Measurements from ENCODE around the gene CENPV. TPM values are rescaled to one million over a fixed set of nuclear protein-coding genes. Genes with fewer than 3 reads are reported as not detected.
"Not testable (repeated sequence)": the region's sequence is repeated elsewhere in the genome, so short reads cannot be mapped to it uniquely, and the experiment has no call there.

Gene CENPV
- total RNA-seq (10 to 100 TPM; 18.5 to 19.4 TPM), total RNA-seq (2.5 to 78.2 (median 8.5) reads per million in 172 experiments)
- polyA plus RNA-seq (2013, experiment 1 of 2) = 20.4 TPM
- 22.2 TPM for polyA plus RNA-seq (2013, experiment 2 of 2)

DNA sequence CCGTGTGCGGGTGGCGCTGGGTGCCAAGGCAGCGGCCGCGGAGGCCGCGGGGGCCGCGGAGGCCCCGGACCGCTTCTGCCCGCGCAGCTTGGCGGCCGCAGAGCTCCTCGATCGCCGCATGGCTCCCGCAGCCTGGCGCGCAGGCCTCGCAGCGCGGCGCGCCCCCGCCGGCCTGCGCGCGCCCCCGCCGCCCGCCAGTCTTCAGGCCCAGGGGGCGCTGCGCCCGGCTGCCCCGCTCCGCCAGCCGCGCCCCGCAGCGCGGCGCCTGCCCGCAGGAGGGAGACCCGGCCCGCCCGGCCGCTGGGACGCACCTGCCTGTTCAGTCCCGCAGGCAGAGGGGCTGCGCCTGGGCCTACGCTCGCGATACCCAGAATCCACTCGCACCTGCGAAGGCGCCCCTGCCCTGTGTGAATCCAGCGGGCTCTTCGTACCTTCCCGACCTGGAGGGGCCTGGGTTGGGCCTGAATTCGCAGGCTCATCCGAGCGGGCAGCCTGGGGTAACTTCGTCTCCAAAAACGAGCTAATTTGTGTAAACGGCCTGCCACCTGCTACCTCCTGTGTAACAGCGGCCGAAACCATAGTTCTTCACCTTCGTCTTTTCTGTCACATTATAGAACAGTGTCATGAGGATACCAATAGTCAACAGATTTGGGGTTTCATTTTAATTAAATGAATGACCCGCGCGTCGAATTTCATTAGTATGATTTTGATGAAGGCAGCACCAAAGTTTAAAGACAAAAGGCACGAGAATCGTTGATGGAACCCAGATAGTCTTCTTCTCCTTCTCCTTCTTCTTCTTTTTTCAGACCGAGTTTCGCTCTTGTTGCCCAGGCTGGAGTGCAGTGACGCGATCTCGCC, at the start of gene CENPV:
Gene CENPV (minus strand): TSS at position 153 of the 858 bp plus-strand sequence. CDS start 33 bp downstream, at position 120.
- CTCF ChIA-PET = interaction anchor here (0.7 to 3.7 kb wide), 9 partner anchors 10 to 168 kb away, joined by 3 to 26 read pairs (median 3); partner anchors contain the start of gene UBB
- Mint-ChIP-seq H3K27me3 (no peaks in the 10 kb centered on the region), H3K36me3 (ENCODE audit: low read depth) (peaks cover 21% of the 10 kb centered on the region), H3K9me3 (no peaks in the 10 kb centered on the region), H3K4me3 (peak within 1 kb of the TSS; percentile 97), H3K4me1 (ENCODE audit: low read depth) (peaks cover 17% of the 10 kb centered on the region), H3K27ac (peak within 1 kb of the TSS; percentile 72)
- Histone ChIP-seq H3K27ac (ENCODE audit: low read depth in 1 of 2, low read length in 2 of 2) (peak within 1 kb of the TSS in 1 of 2 donors; percentile 30), H3K4me3 (ENCODE audit: low read length) (peak within 1 kb of the TSS; percentile 73), H3K36me3 (ENCODE audit: insufficient read depth, low read length) (peaks cover 7% of the 10 kb centered on the region), H3K27me3 (ENCODE audit: control insufficient read depth in 1 of 2, insufficient read depth in 2 of 2, low read length in 2 of 2) (no peaks in the 10 kb centered on the region), H3K4me1 (ENCODE audit: insufficient read depth, low read length) (peaks cover 19% of the 10 kb centered on the region), H3K9me3 (ENCODE audit: control insufficient read depth in 1 of 2, insufficient read depth in 1 of 2, low read length in 2 of 2) (no peaks in the 10 kb centered on the region)
- POLR2A ChIA-PET = interaction anchor here (0.8 to 2.5 kb wide), 12 partner anchors 10 to 952 kb away, joined by 3 to 26 read pairs (median 6); partner anchors contain the start of genes PIGL, TRPV2 and UBB
- ATAC-seq (ENCODE audit: poor library complexity) (peak; percentile 85), DNase-seq (peak; percentile 37 to 88 (median 60))
- TF ChIP-seq CTCF (IDR thresholded peaks at IDR 0.05) = no peak
- intact Hi-C loops (cut with DNase I, micrococcal nuclease) = loop anchor here in 1 of 2 experiments (2.0 to 5.0 kb wide), 2 partner anchors 27 to 136 kb away; partner anchors contain the start of genes NCOR1, PIGL and UBB

DNA sequence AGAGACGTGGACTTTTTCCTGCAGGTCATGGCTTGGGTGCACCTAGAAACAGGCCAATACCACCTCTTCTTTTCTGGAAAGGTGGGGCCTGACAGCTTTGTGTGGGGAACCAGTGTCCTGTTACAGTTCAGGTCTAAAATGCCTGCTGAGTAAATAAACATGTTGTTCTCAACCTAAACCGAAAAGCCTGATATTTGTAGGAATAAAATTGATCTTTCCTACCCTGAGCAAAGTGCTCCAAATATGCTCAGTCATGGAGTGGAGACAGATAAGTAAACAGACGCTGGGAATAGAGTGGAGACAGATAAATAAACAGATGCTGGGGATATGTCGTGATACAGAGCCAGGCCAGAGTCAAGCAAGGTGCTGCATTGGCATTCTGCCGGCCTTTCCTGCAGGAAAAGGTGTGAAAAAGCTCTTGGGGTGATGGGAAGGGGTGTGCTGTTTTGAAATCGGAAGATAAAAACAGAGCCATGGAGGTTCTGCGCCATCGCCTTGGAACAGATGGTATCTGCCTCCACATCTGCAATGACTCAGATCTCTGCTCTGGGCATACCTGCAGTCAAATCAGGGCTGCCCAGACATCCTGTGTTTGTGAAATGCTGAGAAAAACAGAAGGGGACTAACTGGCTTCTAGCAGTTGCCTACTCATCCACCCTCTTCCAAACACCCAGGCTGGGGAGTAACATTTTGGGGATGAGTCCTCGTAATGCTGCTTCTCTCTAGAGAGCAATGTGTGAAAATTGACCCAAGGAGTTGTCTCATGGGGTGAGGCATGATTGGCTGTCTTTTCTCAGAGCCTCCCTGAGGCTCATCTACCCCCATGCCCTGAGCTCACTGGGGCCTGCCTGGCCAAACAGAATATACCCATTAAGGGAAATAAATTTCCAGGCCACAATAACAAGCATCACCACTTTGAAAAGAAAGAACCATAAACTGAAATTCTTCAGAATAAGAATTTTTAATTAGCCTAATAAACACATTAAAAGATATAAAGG, 45.3 kb upstream of the CENPV start:
- no peaks in the 10 kb centered on the region for H3K9me3 ChIP-seq (ENCODE audit: control insufficient read depth in 1 of 2, insufficient read depth in 1 of 2, low read length in 2 of 2)
- DNase-seq (peak in 1 of 14 experiments; percentile 31), ATAC-seq (ENCODE audit: poor library complexity) (peak; percentile 46)
- CTCF ChIA-PET = no interaction called here
- POLR2A ChIA-PET = interaction anchor here (1.1 kb wide), 1 partner anchor 18 kb away, joined by 3 read pairs; the partner anchor contains the start of gene UBB
- peaks cover 6% of the 10 kb centered on the region for H3K4me1 ChIP-seq (ENCODE audit: insufficient read depth, low read length)
- H3K27ac ChIP-seq (ENCODE audit: low read depth in 1 of 2, low read length in 2 of 2) = no peak overlapping the region
- no peak overlapping the region for H3K27ac Mint-ChIP-seq
- no peaks in the 10 kb centered on the region for H3K36me3 ChIP-seq (ENCODE audit: insufficient read depth, low read length)
- no peak for TF ChIP-seq CTCF (IDR thresholded peaks at IDR 0.05)
- no peaks in the 10 kb centered on the region for H3K9me3 Mint-ChIP-seq
- H3K27me3 Mint-ChIP-seq = peaks cover 4% of the 10 kb centered on the region
- no peaks in the 10 kb centered on the region for H3K36me3 Mint-ChIP-seq (ENCODE audit: low read depth)
- H3K4me3 ChIP-seq (ENCODE audit: low read length) = no peak overlapping the region
- H3K4me3 Mint-ChIP-seq = no peak overlapping the region
- no peaks in the 10 kb centered on the region for H3K27me3 ChIP-seq (ENCODE audit: control insufficient read depth in 1 of 2, insufficient read depth in 2 of 2, low read length in 2 of 2)
- no peaks in the 10 kb centered on the region for H3K4me1 Mint-ChIP-seq (ENCODE audit: low read depth)
- intact Hi-C loops (cut with DNase I, micrococcal nuclease) = no loop called here

- H3K27ac ChIP-seq (ENCODE audit: low read depth in 1 of 2, low read length in 2 of 2); intact Hi-C loops (cut with DNase I, micrococcal nuclease); POLR2A ChIA-PET; H3K4me3 Mint-ChIP-seq; H3K27me3 Mint-ChIP-seq; H3K9me3 ChIP-seq (ENCODE audit: control insufficient read depth in 1 of 2, insufficient read depth in 1 of 2, low read length in 2 of 2); H3K4me3 ChIP-seq (ENCODE audit: low read length); ATAC-seq (ENCODE audit: poor library complexity); H3K27me3 ChIP-seq (ENCODE audit: control insufficient read depth in 1 of 2, insufficient read depth in 2 of 2, low read length in 2 of 2); H3K36me3 Mint-ChIP-seq (ENCODE audit: low read depth); H3K36me3 ChIP-seq (ENCODE audit: insufficient read depth, low read length); H3K27ac Mint-ChIP-seq; DNase-seq; H3K4me1 ChIP-seq (ENCODE audit: insufficient read depth, low read length); H3K9me3 Mint-ChIP-seq; CTCF ChIA-PET; H3K4me1 Mint-ChIP-seq (ENCODE audit: low read depth): not testable (repeated sequence)
These were observed 43.4 kb upstream of the CENPV start for GRCh38 chr17:16396693-16397092.

GRCh38 chr17:16395887-16396286, 42.6 kb upstream of the CENPV start:
- H3K9me3 ChIP-seq (ENCODE audit: control insufficient read depth in 1 of 2, insufficient read depth in 1 of 2, low read length in 2 of 2); H3K9me3 Mint-ChIP-seq; H3K27me3 Mint-ChIP-seq; H3K4me1 ChIP-seq (ENCODE audit: insufficient read depth, low read length); H3K4me1 Mint-ChIP-seq (ENCODE audit: low read depth); H3K36me3 ChIP-seq (ENCODE audit: insufficient read depth, low read length); POLR2A ChIA-PET; H3K4me3 ChIP-seq (ENCODE audit: low read length); H3K36me3 Mint-ChIP-seq (ENCODE audit: low read depth); H3K27ac ChIP-seq (ENCODE audit: low read depth in 1 of 2, low read length in 2 of 2); DNase-seq; H3K27ac Mint-ChIP-seq; H3K27me3 ChIP-seq (ENCODE audit: control insufficient read depth in 1 of 2, insufficient read depth in 2 of 2, low read length in 2 of 2); CTCF ChIA-PET; ATAC-seq (ENCODE audit: poor library complexity); H3K4me3 Mint-ChIP-seq; intact Hi-C loops (cut with DNase I, micrococcal nuclease): not testable (repeated sequence)

- DNase-seq; H3K9me3 Mint-ChIP-seq; H3K4me1 Mint-ChIP-seq (ENCODE audit: low read depth); ATAC-seq (ENCODE audit: poor library complexity); H3K27me3 Mint-ChIP-seq; H3K4me3 ChIP-seq (ENCODE audit: low read length); H3K9me3 ChIP-seq (ENCODE audit: control insufficient read depth in 1 of 2, insufficient read depth in 1 of 2, low read length in 2 of 2); H3K27ac ChIP-seq (ENCODE audit: low read depth in 1 of 2, low read length in 2 of 2); H3K4me1 ChIP-seq (ENCODE audit: insufficient read depth, low read length); POLR2A ChIA-PET; CTCF ChIA-PET; H3K27ac Mint-ChIP-seq; H3K36me3 Mint-ChIP-seq (ENCODE audit: low read depth); intact Hi-C loops (cut with DNase I, micrococcal nuclease); H3K27me3 ChIP-seq (ENCODE audit: control insufficient read depth in 1 of 2, insufficient read depth in 2 of 2, low read length in 2 of 2); H3K4me3 Mint-ChIP-seq; H3K36me3 ChIP-seq (ENCODE audit: insufficient read depth, low read length): not testable (repeated sequence)
These were observed 39.2 kb upstream of the CENPV start for GRCh38 chr17:16392491-16392890.

All from CD4-positive, alpha-beta T cell (primary cell).